Liver (tissue), 9 donors: ENCODE data around the gene CNTNAP1. TPM values are rescaled to one million over a fixed set of nuclear protein-coding genes. Genes with fewer than 3 reads are reported as not detected.

Source experiments
- DNase-seq: peaks from one replicate; pipeline ENCODE4 v3.0.0-alpha.2; 2017; ENCODE audit warnings: low spot score
- H3K27ac ChIP-seq, 2 donors: one replicate each; pipeline ENCODE4 v1.7.0; 2013; ENCODE audit warnings: inconsistent platforms in 2 of 2, low read length in 2 of 2, control low read depth in 1 of 2, low read depth in 1 of 2, mild to moderate bottlenecking in 1 of 2
- H3K27me3 ChIP-seq, 4 donors: one replicate each; pipeline versions ENCODE4 v1.6.1 to v1.7.0; 2013; ENCODE audit warnings: low read length in 3 of 4, inconsistent platforms in 1 of 4, mild to moderate bottlenecking in 1 of 4, moderate library complexity in 1 of 4; ENCODE audit not compliant: control insufficient read depth in 4 of 4, insufficient read depth in 4 of 4
- H3K36me3 ChIP-seq, 4 donors: one replicate each; pipeline versions ENCODE4 v1.6.1 to v1.7.0; 2013; ENCODE audit warnings: low read length in 3 of 4, mild to moderate bottlenecking in 3 of 4, low read depth in 1 of 4, moderate library complexity in 1 of 4; ENCODE audit not compliant: control insufficient read depth in 4 of 4, insufficient read depth in 3 of 4
- H3K4me1 ChIP-seq, 4 donors: one replicate each; pipeline versions ENCODE4 v1.6.1 to v1.7.0; 2013; ENCODE audit warnings: low read length in 3 of 4, mild to moderate bottlenecking in 3 of 4, moderate library complexity in 1 of 4; ENCODE audit not compliant: control insufficient read depth in 4 of 4, insufficient read depth in 4 of 4
- H3K4me3 ChIP-seq, 3 donors: one replicate each; pipeline versions ENCODE4 v1.6.1 to v1.7.0; 2013; ENCODE audit warnings: low read length in 3 of 3, control low read depth in 1 of 3, low read depth in 1 of 3, mild to moderate bottlenecking in 1 of 3
- H3K9ac ChIP-seq, 2 donors: one replicate each; pipeline ENCODE4 v1.7.0; 2013; ENCODE audit warnings: low read length in 2 of 2, mild to moderate bottlenecking in 2 of 2, moderate library complexity in 2 of 2, control low read depth in 1 of 2, low read depth in 1 of 2
- H3K9me3 ChIP-seq, 4 donors: one replicate each; pipeline versions ENCODE4 v1.6.1 to v1.7.0; 2013; ENCODE audit warnings: low read length in 3 of 4; ENCODE audit not compliant: control insufficient read depth in 4 of 4
- CTCF ChIP-seq: fragments of 150-350 bp; IDR thresholded peaks from 2 replicates; pipeline ENCODE4 v1.5.1; 2017; ENCODE audit warnings: improper control_type of control experiment, low read depth, low read length; ENCODE audit not compliant: missing input control
- EGR1 ChIP-seq, 2 donors: IDR thresholded peaks; 2 replicates each; pipeline ENCODE4 v1.6.1; 2016 to 2018; ENCODE audit warnings: antibody characterized with exemption in 2 of 2, low read depth in 2 of 2
- FOXA1 ChIP-seq: IDR thresholded peaks from 2 replicates; pipeline ENCODE4 v1.6.1; 2016; ENCODE audit warnings: antibody characterized with exemption
- FOXA2 ChIP-seq: IDR thresholded peaks from 2 replicates; pipeline ENCODE4 v1.6.1; 2016; ENCODE audit warnings: antibody characterized with exemption
- GABPA ChIP-seq, 2 donors: IDR thresholded peaks in 1 of 2; conservative IDR thresholded peaks in 1 of 2; 2 replicates each; pipeline ENCODE4 v1.6.1; 2016; ENCODE audit warnings: antibody characterized with exemption in 2 of 2, mild to moderate bottlenecking in 1 of 2, moderate library complexity in 1 of 2
- HNF4A ChIP-seq, 2 donors: conservative IDR thresholded peaks; 2 replicates each; pipeline ENCODE4 v1.6.1; 2016; ENCODE audit warnings: antibody characterized with exemption in 2 of 2, mild to moderate bottlenecking in 2 of 2
- HNF4G ChIP-seq: IDR thresholded peaks from 2 replicates; pipeline ENCODE4 v1.6.1; 2016; ENCODE audit warnings: antibody characterized with exemption
- JUND ChIP-seq, 2 donors: IDR thresholded peaks; 2 replicates each; pipeline ENCODE4 v1.6.1; 2016; ENCODE audit warnings: antibody characterized with exemption in 2 of 2
- MAX ChIP-seq: IDR thresholded peaks from 2 replicates; pipeline ENCODE4 v1.6.1; 2016; ENCODE audit warnings: antibody characterized with exemption
- NR2F2 ChIP-seq: IDR thresholded peaks from 2 replicates; pipeline ENCODE4 v1.6.1; 2016; ENCODE audit warnings: antibody characterized with exemption
- RAD21 ChIP-seq, 2 donors: IDR thresholded peaks; 2 replicates each; pipeline ENCODE4 v1.6.1; 2016; ENCODE audit warnings: antibody characterized with exemption in 2 of 2, mild to moderate bottlenecking in 2 of 2
- RXRA ChIP-seq, 2 donors: IDR thresholded peaks; 2 replicates each; pipeline ENCODE4 v1.6.1; 2017 to 2018; ENCODE audit warnings: antibody characterized with exemption in 2 of 2, mild to moderate bottlenecking in 1 of 2
- SP1 ChIP-seq: IDR thresholded peaks from 2 replicates; pipeline ENCODE4 v1.6.1; 2018; ENCODE audit warnings: antibody characterized with exemption, mild to moderate bottlenecking
- TAF1 ChIP-seq: conservative IDR thresholded peaks from 2 replicates; pipeline ENCODE4 v1.6.1; 2016; ENCODE audit warnings: antibody characterized with exemption, mild to moderate bottlenecking
- YY1 ChIP-seq: IDR thresholded peaks from 2 replicates; pipeline ENCODE4 v1.6.1; 2016; ENCODE audit warnings: antibody characterized with exemption, mild to moderate bottlenecking
- ZBTB33 ChIP-seq: IDR thresholded peaks from 2 replicates; pipeline ENCODE4 v1.6.1; 2016; ENCODE audit warnings: antibody characterized with exemption
- WGBS: extraction: QIAGEN DNeasy Blood & Tissue Kit; methylation state at CpG from one replicate; pipeline ENCODE4 v1.1.7; 2013; 5-methylcytosine and 5-hydroxymethylcytosine counted together
- polyA plus RNA-seq, 2 donors: library from polyadenylated mRNA; stranded (reverse) in 1 of 2; unstranded in 1 of 2; fragments of 200-250 nt in 1 of 2; fragments of >200 nt in 1 of 2; fragmentation: Nextera tagmentation in 1 of 2; extraction: Ambion mirVana in 1 of 2; gene quantifications; one replicate each; pipeline versions ENCODE4 v1.2.1 to v1.2.3, GENCODE V29; 2013 to 2015
- total RNA-seq, 2 donors: library from RNA; depleted of rRNA; stranded (reverse); fragments of >200 nt; gene quantifications; one replicate each; pipeline ENCODE4 v1.2.3, GENCODE V29; 2014
- TF ChIP-seq, protein P1 (sequence below): IDR thresholded peaks from 2 replicates; pipeline ENCODE4 v1.6.1; 2016; ENCODE audit warnings: antibody characterized with exemption
- TF ChIP-seq, protein P2 (sequence below): IDR thresholded peaks from 2 replicates; pipeline ENCODE4 v1.6.1; 2016; ENCODE audit warnings: antibody characterized with exemption, mild to moderate bottlenecking
- donor health status: healthy.
- donor health status: healthy.
- donor health status: healthy.
- donor health status: healthy.
- donor health status: healthy.

CNTNAP1 gene
- total and polyA plus RNA-seq, 4 donors, result 0.08 to 0.75 (median 0.60) TPM

DNA sequence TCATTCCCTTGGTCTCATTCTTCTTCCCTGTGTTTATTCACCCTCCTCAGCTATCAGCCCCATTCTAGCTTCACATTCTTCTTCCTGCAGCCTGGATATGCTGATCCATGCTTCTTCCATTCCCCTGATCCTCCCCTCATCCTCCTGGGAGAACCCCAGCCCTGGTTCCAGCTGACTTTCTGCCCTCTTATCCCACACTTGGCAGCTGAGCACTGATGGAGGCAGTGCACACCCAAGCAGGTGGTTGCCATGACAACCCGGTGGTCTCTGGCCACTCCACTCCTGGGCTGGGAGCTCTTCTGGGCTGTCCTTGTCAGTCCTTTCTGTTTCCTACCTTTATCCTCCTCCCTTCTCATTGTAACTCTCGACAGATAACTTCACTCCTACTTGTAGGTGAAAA lies 40.0 kb upstream of the CNTNAP1 start:
- 35% methylated on average over 2 of the region's 2 CpGs for WGBS
- H3K36me3 ChIP-seq, result no peaks in the 10 kb centered on the region
- no peaks in the 10 kb centered on the region for H3K27me3 ChIP-seq
- H3K9ac ChIP-seq, result no peak overlapping the region
- H3K9me3 ChIP-seq, result no peaks in the 10 kb centered on the region
- H3K4me1 ChIP-seq, result no peaks in the 10 kb centered on the region
- H3K4me3 ChIP-seq, result no peak overlapping the region
- no peak for DNase-seq
- no peak for TF ChIP-seq NR2F2
- TF ChIP-seq, protein P1, sequence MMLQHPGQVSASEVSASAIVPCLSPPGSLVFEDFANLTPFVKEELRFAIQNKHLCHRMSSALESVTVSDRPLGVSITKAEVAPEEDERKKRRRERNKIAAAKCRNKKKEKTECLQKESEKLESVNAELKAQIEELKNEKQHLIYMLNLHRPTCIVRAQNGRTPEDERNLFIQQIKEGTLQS, result no peak
- no peak for TF ChIP-seq EGR1 (IDR thresholded peaks at IDR 0.05; ENCODE audit: low read depth in 2 of 2)
- TF ChIP-seq MAX, result no peak
- TF ChIP-seq TAF1, result no peak
- TF ChIP-seq HNF4G, result no peak
- no peak for TF ChIP-seq HNF4A (conservative IDR thresholded peaks at IDR 0.05)
- TF ChIP-seq RAD21 (IDR thresholded peaks at IDR 0.05), result no peak
- TF ChIP-seq ZBTB33, result no peak
- TF ChIP-seq, protein P2, sequence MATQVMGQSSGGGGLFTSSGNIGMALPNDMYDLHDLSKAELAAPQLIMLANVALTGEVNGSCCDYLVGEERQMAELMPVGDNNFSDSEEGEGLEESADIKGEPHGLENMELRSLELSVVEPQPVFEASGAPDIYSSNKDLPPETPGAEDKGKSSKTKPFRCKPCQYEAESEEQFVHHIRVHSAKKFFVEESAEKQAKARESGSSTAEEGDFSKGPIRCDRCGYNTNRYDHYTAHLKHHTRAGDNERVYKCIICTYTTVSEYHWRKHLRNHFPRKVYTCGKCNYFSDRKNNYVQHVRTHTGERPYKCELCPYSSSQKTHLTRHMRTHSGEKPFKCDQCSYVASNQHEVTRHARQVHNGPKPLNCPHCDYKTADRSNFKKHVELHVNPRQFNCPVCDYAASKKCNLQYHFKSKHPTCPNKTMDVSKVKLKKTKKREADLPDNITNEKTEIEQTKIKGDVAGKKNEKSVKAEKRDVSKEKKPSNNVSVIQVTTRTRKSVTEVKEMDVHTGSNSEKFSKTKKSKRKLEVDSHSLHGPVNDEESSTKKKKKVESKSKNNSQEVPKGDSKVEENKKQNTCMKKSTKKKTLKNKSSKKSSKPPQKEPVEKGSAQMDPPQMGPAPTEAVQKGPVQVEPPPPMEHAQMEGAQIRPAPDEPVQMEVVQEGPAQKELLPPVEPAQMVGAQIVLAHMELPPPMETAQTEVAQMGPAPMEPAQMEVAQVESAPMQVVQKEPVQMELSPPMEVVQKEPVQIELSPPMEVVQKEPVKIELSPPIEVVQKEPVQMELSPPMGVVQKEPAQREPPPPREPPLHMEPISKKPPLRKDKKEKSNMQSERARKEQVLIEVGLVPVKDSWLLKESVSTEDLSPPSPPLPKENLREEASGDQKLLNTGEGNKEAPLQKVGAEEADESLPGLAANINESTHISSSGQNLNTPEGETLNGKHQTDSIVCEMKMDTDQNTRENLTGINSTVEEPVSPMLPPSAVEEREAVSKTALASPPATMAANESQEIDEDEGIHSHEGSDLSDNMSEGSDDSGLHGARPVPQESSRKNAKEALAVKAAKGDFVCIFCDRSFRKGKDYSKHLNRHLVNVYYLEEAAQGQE, result no peak
- no peak for TF ChIP-seq JUND (IDR thresholded peaks at IDR 0.05)
- no peak for TF ChIP-seq CTCF
- TF ChIP-seq FOXA1, result no peak
- TF ChIP-seq YY1, result no peak
- TF ChIP-seq SP1, result no peak
- TF ChIP-seq RXRA (IDR thresholded peaks at IDR 0.05), result no peak
- no peak for TF ChIP-seq FOXA2
- no peak for TF ChIP-seq GABPA (IDR thresholded peaks at IDR 0.05 in 1 of 2, conservative IDR thresholded peaks at IDR 0.05 in 1 of 2)
- no peak overlapping the region for H3K27ac ChIP-seq
